ENCODE measurements around the gene SALL1. TPM values are rescaled to one million over a fixed set of nuclear protein-coding genes. Genes with fewer than 3 reads are reported as not detected.

Gene SALL1
- total and polyA plus RNA-seq, 2 experiments from 2014 or later = 9.4 to 22.7 TPM

- peaks cover 28% of the 10 kb centered on the region for H3K27me3 Mint-ChIP-seq (ENCODE audit: insufficient read depth, low read depth, poor library complexity)
- H3K27me3 ChIP-seq (ENCODE audit: insufficient read depth) = peaks cover 62% of the 10 kb centered on the region
- H3K36me3 ChIP-seq (ENCODE audit: insufficient read depth) = no peaks in the 10 kb centered on the region
- peaks cover 3% of the 10 kb centered on the region; the same call in 2 of the 3 replicates for H3K9me3 Mint-ChIP-seq
- peak overlapping the region; percentile 94 for H3K4me3 ChIP-seq
- peak overlapping the region; percentile 98 for H3K27ac ChIP-seq (ENCODE audit: low read depth)
- peak; percentile 92 for DNase-seq (ENCODE audit: low spot score)
- H3K4me1 Mint-ChIP-seq = peaks cover 43% of the 10 kb centered on the region
- peaks cover 31% of the 10 kb centered on the region for H3K4me1 ChIP-seq (ENCODE audit: insufficient read depth)
- ATAC-seq = peak; percentile 32
- no peak overlapping the region for H2AFZ ChIP-seq
- H3K4me2 ChIP-seq = peak overlapping the region; percentile 85
- H3F3A ChIP-seq (replicated peaks; ENCODE audit: low read depth) = no peaks in the 10 kb centered on the region; the same call in 1 of the 2 replicates
- peaks cover 9% of the 10 kb centered on the region; the same call in 1 of the 2 replicates for H4K20me1 ChIP-seq (replicated peaks; ENCODE audit: insufficient read depth)
- peaks cover 24% of the 10 kb centered on the region for H3K36me3 Mint-ChIP-seq (ENCODE audit: low read depth)
- peak overlapping the region; percentile 96 for H3K4me3 Mint-ChIP-seq
- TF ChIP-seq REST (IDR thresholded peaks at IDR 0.05; ENCODE audit: unreplicated experiment) (no peak), CTCF (conservative IDR thresholded peaks at IDR 0.05; ENCODE audit: low read depth in 2 of 2) (no peak), EZH2 (IDR thresholded peaks at IDR 0.05; ENCODE audit: low read depth, unreplicated experiment) (no peak), JUNB (IDR thresholded peaks at IDR 0.05; ENCODE audit: unreplicated experiment) (no peak), NANOG (IDR thresholded peaks at IDR 0.05; ENCODE audit: borderline replicate concordance) (no peak), EZH2phosphoT487 (IDR thresholded peaks at IDR 0.05; ENCODE audit: unreplicated experiment) (no peak), ZNF331 (CRISPR knock-in tag; IDR thresholded peaks at IDR 0.05; ENCODE audit: low read depth) (no peak), STAT1 (IDR thresholded peaks at IDR 0.05; ENCODE audit: unreplicated experiment) (no peak), ETS1 (IDR thresholded peaks at IDR 0.05) (no peak), ZNF114 (CRISPR knock-in tag; IDR thresholded peaks at IDR 0.05) (no peak), ZNF462 (CRISPR knock-in tag; IDR thresholded peaks at IDR 0.05) (no peak), POLR2AphosphoS5 (IDR thresholded peaks at IDR 0.05; ENCODE audit: low read depth) (no peak), CREB1 (CRISPR knock-in tag; IDR thresholded peaks at IDR 0.05; ENCODE audit: low read depth) (no peak)
- no peaks in the 10 kb centered on the region for H3K9me2 ChIP-seq (ENCODE audit: insufficient read depth)
- H3K79me2 ChIP-seq (replicated peaks; ENCODE audit: insufficient read depth) = peaks cover 45% of the 10 kb centered on the region
- H3K27ac Mint-ChIP-seq = no peak overlapping the region
Measured at GRCh38 chr16:51151435-51151960, 428 bp upstream of the SALL1 start.
